Kidney capillary endothelial cell (primary cell): ENCODE measurements around the gene RGS6.

Source experiments
- DNase-seq: peaks from one replicate; pipeline ENCODE4 v3.0.0-alpha.2; 2018; ENCODE audit warnings: low spot score

RGS6 gene

DNA sequence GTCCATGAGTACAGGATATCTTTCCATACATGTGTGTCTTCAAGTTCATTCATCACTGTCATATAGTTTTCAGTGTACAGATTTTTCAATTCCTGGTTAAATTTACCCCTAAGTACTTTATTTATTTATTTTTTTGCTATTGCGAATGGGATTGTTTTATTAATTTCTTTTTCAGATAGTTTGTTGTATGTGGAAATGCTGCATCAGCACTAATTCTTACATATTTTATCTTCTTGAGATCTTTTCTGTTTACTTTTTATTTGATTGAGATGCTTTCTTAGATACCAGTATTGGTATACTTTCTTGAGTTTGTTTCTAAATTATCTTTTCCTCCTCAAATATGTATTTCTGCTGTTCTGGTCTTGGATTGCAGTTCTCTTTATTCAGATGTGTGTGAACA, 148.9 kb downstream of the RGS6 start:
- DNase-seq, result no peak

- DNase-seq, result no peak
Observed at GRCh38 chr14:72084935-72085334, 152.7 kb downstream of the RGS6 start.

- no peak for DNase-seq
Observed at GRCh38 chr14:72089625-72090024, 157.4 kb downstream of the RGS6 start.

- no peak for DNase-seq
Observed at GRCh38 chr14:72094844-72095582, 162.8 kb downstream of the RGS6 start.

DNA sequence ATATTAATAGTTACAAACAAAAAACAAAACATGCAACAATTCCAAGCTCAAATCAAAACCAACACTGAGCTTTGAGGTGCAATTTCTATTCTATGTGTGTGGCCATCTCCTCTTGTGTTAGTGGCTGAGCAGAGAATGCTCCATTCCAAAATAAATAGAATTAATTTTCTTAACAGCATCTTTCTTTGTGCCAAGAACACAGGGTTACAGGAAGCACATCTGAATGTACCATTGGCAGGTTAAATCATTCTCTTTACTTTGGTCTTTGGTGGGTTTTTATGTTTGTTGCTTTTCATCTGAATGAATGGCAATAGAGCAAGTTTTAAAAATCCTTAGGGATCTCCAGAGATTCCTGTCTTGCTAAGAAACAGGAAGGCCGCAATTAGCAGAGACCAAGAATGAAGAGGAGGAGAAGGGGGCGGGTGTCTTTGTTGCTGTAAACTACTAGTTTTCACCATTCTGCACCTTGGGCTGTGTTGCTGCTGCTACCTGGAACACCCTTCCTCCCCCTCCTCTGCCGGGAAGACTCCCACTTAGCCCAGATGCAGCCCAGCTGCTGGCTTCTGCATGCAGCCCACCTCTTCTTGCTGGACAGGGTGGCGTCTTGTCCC, 165.0 kb downstream of the RGS6 start:
- no peak for DNase-seq

DNA sequence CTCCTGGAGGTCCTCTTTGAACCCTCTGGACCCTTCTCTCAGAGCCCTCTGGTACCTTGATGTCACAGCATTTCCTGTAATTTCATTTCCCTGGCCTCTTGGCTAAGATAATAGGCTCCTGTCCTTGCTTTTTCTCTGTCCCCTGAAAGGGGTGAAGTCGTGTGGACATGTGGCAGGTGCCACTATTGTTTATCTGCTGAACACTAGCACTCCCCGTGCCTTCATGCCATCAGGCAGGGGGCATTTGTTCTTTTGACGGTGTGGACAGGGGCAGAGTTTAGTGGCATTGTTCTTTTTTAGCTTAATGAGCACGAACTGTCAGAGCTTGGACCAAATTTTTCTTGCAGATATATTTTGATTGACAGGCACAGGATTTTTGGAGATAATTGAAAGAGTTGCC, 166.0 kb downstream of the RGS6 start:
- DNase-seq, result no peak

DNA sequence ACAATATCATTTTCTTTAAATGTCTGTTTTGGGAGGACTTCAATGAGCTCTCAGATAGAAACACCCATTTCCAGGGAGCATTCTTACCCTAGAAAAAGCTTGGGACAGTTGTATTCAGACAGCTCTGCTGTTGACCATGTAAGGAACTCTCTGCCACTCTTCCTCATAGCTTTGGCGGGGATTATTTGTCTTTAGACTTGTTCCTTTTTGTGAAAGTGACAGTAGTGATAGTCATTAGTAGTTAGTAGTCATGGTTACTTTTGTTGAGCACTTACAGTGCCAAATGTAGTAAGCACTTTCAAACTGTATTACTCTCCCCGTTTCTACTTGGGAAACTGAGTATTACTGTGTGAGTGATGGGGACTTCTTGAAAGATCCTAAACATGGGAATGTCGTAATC, 167.3 kb downstream of the RGS6 start:
- no peak for DNase-seq

- DNase-seq, result peak; percentile 8
Observed at GRCh38 chr14:72104011-72104613, 171.9 kb downstream of the RGS6 start.

- no peak for DNase-seq
Observed at GRCh38 chr14:72111911-72112310, 179.7 kb downstream of the RGS6 start.

DNA sequence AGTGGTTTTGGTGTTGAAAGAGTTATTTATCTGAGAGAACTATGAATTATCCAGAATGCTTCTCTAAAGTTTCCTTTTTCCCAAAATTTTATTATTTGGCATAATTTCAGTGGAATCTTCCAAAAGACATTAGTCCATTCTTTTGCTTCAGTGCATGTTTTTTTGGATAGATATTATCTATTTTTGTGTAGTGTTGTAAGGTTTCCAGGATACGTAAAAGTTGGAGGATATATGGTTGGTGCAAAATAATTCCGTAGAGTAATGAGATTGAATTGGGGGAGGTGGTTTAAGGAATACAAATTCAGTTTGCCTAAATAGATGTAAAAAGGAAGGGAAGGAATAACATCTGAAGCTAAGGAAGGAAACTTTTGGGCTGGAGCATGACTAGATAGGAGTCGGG, 186.6 kb downstream of the RGS6 start:
- no peak for DNase-seq

- DNase-seq, result no peak
Observed at GRCh38 chr14:72120315-72120714, 188.1 kb downstream of the RGS6 start.

- no peak for DNase-seq
Observed at GRCh38 chr14:72123755-72124154, 191.5 kb downstream of the RGS6 start.

- no peak for DNase-seq
Observed at GRCh38 chr14:72124171-72124570, 191.9 kb downstream of the RGS6 start.

DNA sequence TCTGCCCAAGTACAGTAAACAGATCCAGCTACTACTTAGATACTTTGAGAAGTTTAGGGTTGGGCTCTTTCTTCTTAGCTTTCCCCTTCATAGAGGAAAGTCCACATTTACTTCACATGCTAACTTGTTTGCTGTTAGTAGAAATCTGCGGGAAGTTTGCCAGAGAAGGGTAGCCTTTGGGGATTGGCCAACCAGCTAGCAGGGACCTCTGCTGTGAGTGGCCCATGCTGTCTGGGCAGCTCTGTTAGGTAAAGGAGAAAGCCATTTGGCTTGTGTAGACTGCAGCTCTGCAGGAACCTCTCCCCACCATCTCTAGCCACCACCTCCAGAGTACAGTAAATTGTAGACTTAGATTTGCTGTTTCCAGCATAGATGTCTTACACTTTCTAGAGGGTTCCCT, 193.9 kb downstream of the RGS6 start:
- DNase-seq, result no peak

DNA sequence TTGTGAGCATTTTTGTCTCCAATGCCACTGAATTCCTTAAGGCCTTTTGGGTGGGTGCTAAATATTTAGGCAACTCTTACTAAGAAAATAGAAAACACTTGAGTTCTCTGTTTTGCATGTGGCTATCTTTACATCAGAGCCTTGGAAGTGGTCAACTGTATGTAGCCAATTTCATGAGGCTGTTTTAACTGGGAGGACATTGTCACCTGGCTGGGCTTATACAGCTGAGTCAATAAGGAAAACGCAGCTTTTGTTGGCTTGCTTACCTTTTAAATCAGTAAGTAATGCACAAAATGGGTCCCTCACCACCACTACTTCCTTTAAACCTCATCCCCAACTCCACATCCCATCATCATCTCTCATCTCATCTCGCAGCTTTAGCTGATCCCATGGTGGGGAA, 194.3 kb downstream of the RGS6 start:
- no peak for DNase-seq

- no peak for DNase-seq
Observed at GRCh38 chr14:72128629-72129028, 196.4 kb downstream of the RGS6 start.

- no peak for DNase-seq
Observed at GRCh38 chr14:72129291-72129690, 197.1 kb downstream of the RGS6 start.

DNA sequence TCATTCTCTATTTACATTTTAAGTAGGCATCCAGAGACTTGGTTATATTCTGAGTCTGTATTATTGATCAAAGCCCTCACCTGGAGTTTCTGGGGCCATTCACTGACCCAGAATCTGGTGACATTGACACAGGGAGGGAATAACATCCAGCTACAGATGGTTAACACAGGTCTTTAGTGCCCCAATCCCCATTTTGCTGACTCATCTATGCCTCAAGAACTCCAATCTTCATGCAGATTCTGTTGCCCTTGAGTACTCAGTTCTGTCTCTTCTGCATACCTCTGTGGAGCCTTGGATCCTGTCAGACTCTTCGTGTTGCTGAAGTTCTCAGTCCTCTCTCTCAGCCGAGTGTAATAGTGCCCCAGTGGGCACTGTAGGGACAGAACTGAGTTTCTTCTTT, 208.9 kb downstream of the RGS6 start:
- DNase-seq, result no peak

GRCh38 chr14:72142328-72142727, 210.1 kb downstream of the RGS6 start:
- DNase-seq, result no peak

- DNase-seq, result no peak
Observed at GRCh38 chr14:72146241-72146640, 214.0 kb downstream of the RGS6 start.

DNA sequence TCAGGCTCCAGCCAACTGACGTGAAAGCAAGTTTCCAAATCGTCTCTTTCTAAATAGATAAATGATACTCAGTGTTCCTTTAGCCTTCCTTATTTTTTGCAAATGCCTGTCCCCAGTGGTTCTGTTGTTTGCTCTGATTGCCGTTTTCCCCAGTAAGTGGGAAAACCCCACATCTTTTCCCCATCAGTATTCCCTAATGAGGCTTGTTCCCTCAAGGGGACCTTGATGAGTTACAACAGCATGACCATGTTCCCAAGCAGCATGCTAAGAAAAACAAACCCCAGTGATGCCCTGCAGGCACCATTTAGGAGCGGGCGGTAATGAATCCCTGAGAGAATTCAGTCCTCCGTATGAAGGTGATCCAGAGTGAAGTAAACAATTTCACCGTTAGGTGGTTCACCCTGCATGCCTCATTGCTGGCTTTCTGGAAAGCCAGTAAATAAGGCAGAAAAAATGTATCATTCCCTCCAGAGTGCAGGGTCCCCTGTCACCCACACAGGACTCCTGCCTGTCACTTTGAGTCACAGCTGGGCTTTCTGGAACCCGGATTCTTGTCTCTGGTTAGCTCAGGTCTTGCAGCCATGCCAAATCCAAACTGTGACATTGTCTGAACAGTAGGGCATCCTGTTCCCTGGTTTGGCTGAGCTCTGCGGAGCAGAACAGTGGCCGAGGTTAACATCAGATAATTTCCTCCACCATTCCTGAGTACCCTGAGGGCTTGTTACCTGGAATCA, 222.6 kb downstream of the RGS6 start:
- no peak for DNase-seq

DNA sequence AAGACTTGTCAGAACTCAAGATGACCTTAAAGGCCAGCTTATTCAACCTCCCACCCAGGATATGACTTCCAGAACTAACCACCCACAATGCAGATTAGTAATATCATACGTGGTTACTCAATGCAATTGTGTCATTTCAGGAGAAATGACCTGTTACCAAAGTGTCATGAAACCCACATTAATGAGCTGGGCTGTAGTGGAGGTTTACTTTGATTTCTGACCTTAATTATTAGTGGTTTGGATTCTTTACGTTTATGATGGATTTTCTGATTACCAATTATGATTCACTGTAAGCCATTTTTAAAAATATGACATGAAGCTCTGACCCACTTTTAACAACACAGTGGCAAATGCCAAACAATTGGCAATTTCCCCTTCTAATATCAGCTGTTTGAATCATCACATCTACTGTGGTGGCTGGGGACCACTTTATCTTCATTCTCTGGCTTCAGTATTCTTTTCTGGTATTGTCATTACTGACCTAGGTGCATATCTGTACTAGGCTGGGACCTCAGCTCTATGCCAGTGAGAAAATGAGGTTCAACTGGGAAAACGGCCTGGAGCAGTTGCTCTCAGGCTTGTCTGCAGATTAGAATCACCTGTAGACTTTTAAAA, 223.3 kb downstream of the RGS6 start:
- no peak for DNase-seq
